ENCODE measurements around the gene MAPK6.

The MAPK6 gene

DNA sequence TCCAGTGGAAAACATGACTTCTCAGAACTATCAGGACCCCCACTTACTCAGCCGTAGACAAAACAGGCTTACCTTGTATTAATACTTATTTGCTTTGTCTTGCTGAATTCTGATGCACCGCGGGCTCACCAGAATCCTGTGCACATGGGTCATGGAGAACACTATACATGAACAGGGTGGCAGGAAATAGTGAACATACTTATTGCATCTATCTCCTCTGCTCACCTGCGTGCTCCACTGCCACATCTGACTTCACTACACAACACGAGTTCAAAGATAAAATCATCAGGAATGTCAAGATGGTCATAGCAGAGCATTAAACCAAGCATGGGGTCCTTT is 10.7 kb upstream of the MAPK6 start:
- no peaks in the 10 kb centered on the region for H3K36me3 ChIP-seq (replicated peaks)
- H3K4me3 ChIP-seq (ENCODE audit: low read depth, low read length) = no peak overlapping the region
- TF ChIP-seq, protein P1, sequence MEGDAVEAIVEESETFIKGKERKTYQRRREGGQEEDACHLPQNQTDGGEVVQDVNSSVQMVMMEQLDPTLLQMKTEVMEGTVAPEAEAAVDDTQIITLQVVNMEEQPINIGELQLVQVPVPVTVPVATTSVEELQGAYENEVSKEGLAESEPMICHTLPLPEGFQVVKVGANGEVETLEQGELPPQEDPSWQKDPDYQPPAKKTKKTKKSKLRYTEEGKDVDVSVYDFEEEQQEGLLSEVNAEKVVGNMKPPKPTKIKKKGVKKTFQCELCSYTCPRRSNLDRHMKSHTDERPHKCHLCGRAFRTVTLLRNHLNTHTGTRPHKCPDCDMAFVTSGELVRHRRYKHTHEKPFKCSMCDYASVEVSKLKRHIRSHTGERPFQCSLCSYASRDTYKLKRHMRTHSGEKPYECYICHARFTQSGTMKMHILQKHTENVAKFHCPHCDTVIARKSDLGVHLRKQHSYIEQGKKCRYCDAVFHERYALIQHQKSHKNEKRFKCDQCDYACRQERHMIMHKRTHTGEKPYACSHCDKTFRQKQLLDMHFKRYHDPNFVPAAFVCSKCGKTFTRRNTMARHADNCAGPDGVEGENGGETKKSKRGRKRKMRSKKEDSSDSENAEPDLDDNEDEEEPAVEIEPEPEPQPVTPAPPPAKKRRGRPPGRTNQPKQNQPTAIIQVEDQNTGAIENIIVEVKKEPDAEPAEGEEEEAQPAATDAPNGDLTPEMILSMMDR (IDR thresholded peaks at IDR 0.05; ENCODE audit: low read depth, low read length, missing control alignments) = no peak
- no peak for DNase-seq
- in situ Hi-C loops (cut with HindIII; ENCODE audit: low pct_ligation_motif_present, low sequenced_read_pairs) = no loop called here
- no peaks in the 10 kb centered on the region for H3K27me3 ChIP-seq (replicated peaks)
- no peak overlapping the region for H3K27ac ChIP-seq

- H3K27ac ChIP-seq = no peak overlapping the region
- in situ Hi-C loops (cut with HindIII; ENCODE audit: low pct_ligation_motif_present, low sequenced_read_pairs) = no loop called here
- TF ChIP-seq, protein P1 (IDR thresholded peaks at IDR 0.05; ENCODE audit: low read depth, low read length, missing control alignments) = no peak
- H3K27me3 ChIP-seq (replicated peaks) = no peaks in the 10 kb centered on the region
- no peak overlapping the region for H3K4me3 ChIP-seq (ENCODE audit: low read depth, low read length)
- H3K36me3 ChIP-seq (replicated peaks) = no peaks in the 10 kb centered on the region
- DNase-seq = no peak
Measured at GRCh38 chr15:52008698-52009434, 10.2 kb upstream of the MAPK6 start.

GRCh38 chr15:52010633-52011595 is 8.1 kb upstream of the MAPK6 start:
- TF ChIP-seq, protein P1 (IDR thresholded peaks at IDR 0.05; ENCODE audit: low read depth, low read length, missing control alignments) = no peak
- Histone ChIP-seq H3K4me3 (ENCODE audit: low read depth, low read length) (no peak overlapping the region), H3K27me3 (replicated peaks) (no peaks in the 10 kb centered on the region), H3K27ac (no peak overlapping the region), H3K36me3 (replicated peaks) (no peaks in the 10 kb centered on the region)
- in situ Hi-C loops (cut with HindIII; ENCODE audit: low pct_ligation_motif_present, low sequenced_read_pairs) = no loop called here
- DNase-seq = peak; percentile 88

DNA sequence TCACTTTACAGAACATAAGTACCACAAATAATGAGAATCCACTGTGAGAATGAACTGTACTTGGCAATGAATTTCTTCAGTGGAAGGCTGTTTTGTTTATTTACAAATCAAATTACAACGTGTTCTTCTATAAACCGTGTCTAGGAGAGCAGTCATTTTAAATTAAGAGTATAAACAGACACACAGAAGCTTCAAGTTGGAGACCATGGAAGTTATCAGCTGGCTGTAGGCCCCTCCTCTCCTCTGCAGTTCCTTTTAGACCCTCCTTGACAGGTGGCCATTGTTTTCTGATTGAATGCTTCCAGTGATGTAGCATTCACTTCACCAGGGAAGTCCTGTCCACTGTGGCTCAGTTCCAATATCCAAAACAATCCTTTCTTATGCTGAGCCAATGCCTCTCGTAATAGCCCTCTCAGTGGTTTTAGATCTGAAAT is 7.3 kb upstream of the MAPK6 start:
- no peak overlapping the region for H3K27ac ChIP-seq
- H3K27me3 ChIP-seq (replicated peaks) = no peaks in the 10 kb centered on the region
- H3K36me3 ChIP-seq (replicated peaks) = no peaks in the 10 kb centered on the region
- DNase-seq = no peak
- TF ChIP-seq, protein P1 (IDR thresholded peaks at IDR 0.05; ENCODE audit: low read depth, low read length, missing control alignments) = no peak
- H3K4me3 ChIP-seq (ENCODE audit: low read depth, low read length) = no peak overlapping the region
- in situ Hi-C loops (cut with HindIII; ENCODE audit: low pct_ligation_motif_present, low sequenced_read_pairs) = no loop called here

- Histone ChIP-seq H3K36me3 (replicated peaks) (no peaks in the 10 kb centered on the region), H3K4me3 (ENCODE audit: low read depth, low read length) (no peak overlapping the region), H3K27me3 (replicated peaks) (no peaks in the 10 kb centered on the region), H3K27ac (no peak overlapping the region)
- in situ Hi-C loops (cut with HindIII; ENCODE audit: low pct_ligation_motif_present, low sequenced_read_pairs) = no loop called here
- TF ChIP-seq, protein P1 (IDR thresholded peaks at IDR 0.05; ENCODE audit: low read depth, low read length, missing control alignments) = no peak
- DNase-seq = no peak
Measured at GRCh38 chr15:52012210-52012609, 6.8 kb upstream of the MAPK6 start.
